ENCODE data around the gene ZMYND10. TPM values are rescaled to one million over a fixed set of nuclear protein-coding genes. Genes with fewer than 3 reads are reported as not detected.

Gene ZMYND10
- total and polyA plus RNA-seq, 9 of the 15 experiments (the other 6 are each of a cell fraction or from before 2014, with no cell fraction given), result 0.20 to 2.8 (median 0.70) TPM

DNA sequence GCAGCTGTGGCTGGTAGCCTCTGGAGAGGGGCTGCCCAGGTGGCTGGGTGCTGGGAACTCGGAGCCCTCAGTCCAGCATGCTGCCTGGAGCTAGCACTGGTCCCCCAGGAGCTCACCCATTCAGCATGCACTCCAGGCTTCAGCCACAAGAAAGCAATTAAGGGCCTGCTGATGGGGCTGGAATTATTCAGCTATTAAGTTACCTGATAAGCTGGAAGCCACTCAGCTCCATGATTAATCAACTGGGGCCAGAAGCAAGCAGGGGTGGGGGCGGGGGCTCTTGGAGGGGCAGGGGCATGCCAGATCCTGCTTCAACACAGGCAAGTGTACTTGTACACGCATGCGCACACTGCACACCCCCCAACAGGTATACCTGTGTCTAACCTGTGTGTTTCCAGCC is 35.9 kb upstream of the ZMYND10 start:
- no peak overlapping the region for H3K4me3 ChIP-seq
- no peaks in the 10 kb centered on the region for H3K9me1 ChIP-seq (ENCODE audit: control insufficient read depth, insufficient read depth, low read length)
- no peak overlapping the region for H3K9ac ChIP-seq (ENCODE audit: insufficient read depth in 1 of 2, low read depth in 2 of 2, low read length in 2 of 2)
- no peaks in the 10 kb centered on the region for H4K20me1 ChIP-seq (replicated peaks; ENCODE audit: control insufficient read depth, insufficient read depth, low read length)
- H3K4me1 ChIP-seq (replicated peaks in 1 of 2; ENCODE audit: control insufficient read depth in 2 of 2, insufficient read depth in 2 of 2, low read length in 2 of 2), result peaks cover 0 to 23% of the 10 kb centered on the region in 2 experiments; a peak in 3 of 5 replicates
- H3K27me3 ChIP-seq (ENCODE audit: control insufficient read depth in 2 of 2, insufficient read depth in 2 of 2, low read length in 2 of 2), result peaks cover 0 to 38% of the 10 kb centered on the region in 2 experiments; a peak in 4 of 5 replicates
- no peak overlapping the region for H2AFZ ChIP-seq (ENCODE audit: low read depth, low read length)
- BruUV-seq (replicated peaks), result no TSS peak
- ATAC-seq (no peak), FAIRE-seq (no peak), DNase-seq (ENCODE audit: extremely low read depth in 1 of 4, low spot score in 3 of 4) (peak in 1 of 4 experiments; percentile 27)
- POLR2A ChIA-PET, result interaction anchor here (0.7 kb wide), 1 partner anchor 788 kb away, joined by 3 read pairs; no protein-coding TSS in a partner anchor
- in situ Hi-C loops (cut with MboI), result no loop called here
- no peaks in the 10 kb centered on the region for H3K79me2 ChIP-seq (ENCODE audit: control insufficient read depth, insufficient read depth, low read length)
- no peaks in the 10 kb centered on the region for H3K36me3 ChIP-seq (ENCODE audit: control insufficient read depth, insufficient read depth, low read length)
- intact Hi-C loops (cut with micrococcal nuclease), result no loop called here
- 0% methylated on average over 1 of the region's 4 CpGs for WGBS (ENCODE audit: insufficient coverage, low coverage, missing lambda C conversion rate)
- no peaks in the 10 kb centered on the region for H3K9me3 ChIP-seq (replicated peaks; ENCODE audit: control insufficient read depth, insufficient read depth, low read depth, low read length)
- H3K4me2 ChIP-seq (ENCODE audit: insufficient read depth, low read length), result no peak overlapping the region
- CTCF ChIA-PET (ENCODE audit: low intra/inter-chr PET ratio), result no interaction called here
- no peak overlapping the region for H3K27ac ChIP-seq (ENCODE audit: extremely low read depth, low read depth, low read length)
- TF ChIP-seq NR1H2 (CRISPR knock-in tag; IDR thresholded peaks at IDR 0.05) (no peak), MXI1 (IDR thresholded peaks at IDR 0.05; ENCODE audit: low read depth, low read length) (no peak), KLF6 (CRISPR knock-in tag; IDR thresholded peaks at IDR 0.05; ENCODE audit: borderline replicate concordance) (no peak), PPARD (CRISPR knock-in tag; IDR thresholded peaks at IDR 0.05) (no peak), NR2C1 (IDR thresholded peaks at IDR 0.05) (no peak), NR2C1 (tag; IDR thresholded peaks at IDR 0.05) (no peak), ZKSCAN3 (CRISPR knock-in tag; IDR thresholded peaks at IDR 0.05) (no peak), NCOR1 (IDR thresholded peaks at IDR 0.05) (no peak), ZNF76 (CRISPR knock-in tag; IDR thresholded peaks at IDR 0.05; ENCODE audit: borderline replicate concordance) (no peak), MTA2 (IDR thresholded peaks at IDR 0.05; ENCODE audit: low read depth) (no peak), KAT7 (CRISPR knock-in tag; IDR thresholded peaks at IDR 0.05; ENCODE audit: borderline replicate concordance) (no peak), ZNF589 (CRISPR knock-in tag; IDR thresholded peaks at IDR 0.05; ENCODE audit: low read depth) (no peak), RUNX1 (IDR thresholded peaks at IDR 0.05; ENCODE audit: low read depth) (no peak), ADNP (tag; IDR thresholded peaks at IDR 0.05) (no peak), ZNF778 (CRISPR knock-in tag; IDR thresholded peaks at IDR 0.05) (no peak), TSC22D4 (tag; IDR thresholded peaks at IDR 0.05) (no peak)
- TF ChIP-seq, protein P1, sequence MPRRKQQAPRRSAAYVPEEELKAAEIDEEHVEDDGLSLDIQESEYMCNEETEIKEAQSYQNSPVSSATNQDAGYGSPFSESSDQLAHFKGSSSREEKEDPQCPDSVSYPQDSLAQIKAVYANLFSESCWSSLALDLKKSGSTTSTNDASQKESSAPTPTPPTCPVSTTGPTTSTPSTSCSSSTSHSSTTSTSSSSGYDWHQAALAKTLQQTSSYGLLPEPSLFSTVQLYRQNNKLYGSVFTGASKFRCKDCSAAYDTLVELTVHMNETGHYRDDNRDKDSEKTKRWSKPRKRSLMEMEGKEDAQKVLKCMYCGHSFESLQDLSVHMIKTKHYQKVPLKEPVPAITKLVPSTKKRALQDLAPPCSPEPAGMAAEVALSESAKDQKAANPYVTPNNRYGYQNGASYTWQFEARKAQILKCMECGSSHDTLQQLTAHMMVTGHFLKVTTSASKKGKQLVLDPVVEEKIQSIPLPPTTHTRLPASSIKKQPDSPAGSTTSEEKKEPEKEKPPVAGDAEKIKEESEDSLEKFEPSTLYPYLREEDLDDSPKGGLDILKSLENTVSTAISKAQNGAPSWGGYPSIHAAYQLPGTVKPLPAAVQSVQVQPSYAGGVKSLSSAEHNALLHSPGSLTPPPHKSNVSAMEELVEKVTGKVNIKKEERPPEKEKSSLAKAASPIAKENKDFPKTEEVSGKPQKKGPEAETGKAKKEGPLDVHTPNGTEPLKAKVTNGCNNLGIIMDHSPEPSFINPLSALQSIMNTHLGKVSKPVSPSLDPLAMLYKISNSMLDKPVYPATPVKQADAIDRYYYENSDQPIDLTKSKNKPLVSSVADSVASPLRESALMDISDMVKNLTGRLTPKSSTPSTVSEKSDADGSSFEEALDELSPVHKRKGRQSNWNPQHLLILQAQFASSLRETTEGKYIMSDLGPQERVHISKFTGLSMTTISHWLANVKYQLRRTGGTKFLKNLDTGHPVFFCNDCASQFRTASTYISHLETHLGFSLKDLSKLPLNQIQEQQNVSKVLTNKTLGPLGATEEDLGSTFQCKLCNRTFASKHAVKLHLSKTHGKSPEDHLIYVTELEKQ (CRISPR knock-in tag; IDR thresholded peaks at IDR 0.05), result no peak
- TF ChIP-seq, protein P2, sequence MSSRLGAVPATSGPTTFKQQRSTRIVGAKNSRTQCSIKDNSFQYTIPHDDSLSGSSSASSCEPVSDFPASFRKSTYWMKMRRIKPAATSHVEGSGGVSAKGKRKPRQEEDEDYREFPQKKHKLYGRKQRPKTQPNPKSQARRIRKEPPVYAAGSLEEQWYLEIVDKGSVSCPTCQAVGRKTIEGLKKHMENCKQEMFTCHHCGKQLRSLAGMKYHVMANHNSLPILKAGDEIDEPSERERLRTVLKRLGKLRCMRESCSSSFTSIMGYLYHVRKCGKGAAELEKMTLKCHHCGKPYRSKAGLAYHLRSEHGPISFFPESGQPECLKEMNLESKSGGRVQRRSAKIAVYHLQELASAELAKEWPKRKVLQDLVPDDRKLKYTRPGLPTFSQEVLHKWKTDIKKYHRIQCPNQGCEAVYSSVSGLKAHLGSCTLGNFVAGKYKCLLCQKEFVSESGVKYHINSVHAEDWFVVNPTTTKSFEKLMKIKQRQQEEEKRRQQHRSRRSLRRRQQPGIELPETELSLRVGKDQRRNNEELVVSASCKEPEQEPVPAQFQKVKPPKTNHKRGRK (tag; IDR thresholded peaks at IDR 0.05), result no peak

All from K562 (cell line).